Measurements from ENCODE around the gene TRIM39.

Gene TRIM39

DNA sequence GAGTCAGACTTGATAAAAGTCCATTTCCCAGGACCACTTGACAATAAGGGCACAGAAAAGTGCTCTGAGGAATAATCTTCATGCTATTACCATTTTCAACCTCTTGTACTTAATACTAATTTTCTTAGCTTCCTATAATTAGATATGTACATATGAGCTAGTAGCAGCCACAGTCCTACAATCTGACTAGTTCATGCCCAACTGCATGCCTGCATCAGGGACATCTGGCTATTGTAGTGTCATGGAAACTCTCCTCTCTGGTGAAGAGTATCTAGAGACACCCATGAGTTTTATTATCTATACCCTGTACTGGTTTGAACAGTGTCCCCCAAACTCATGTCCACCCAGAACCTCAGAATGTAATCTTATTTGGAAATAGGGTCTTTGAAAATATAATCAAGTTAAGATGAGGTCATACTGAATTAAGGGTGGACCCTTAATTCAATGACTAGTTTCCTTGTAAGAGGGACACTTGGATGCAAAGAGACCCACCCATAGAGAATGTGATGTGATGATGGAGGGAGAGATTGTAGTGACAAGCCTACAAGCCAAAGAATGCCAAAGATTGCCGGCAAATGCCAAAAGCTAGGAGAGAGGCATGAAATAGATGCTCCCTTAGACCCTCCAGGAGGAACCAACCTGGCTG lies 13.9 kb upstream of the TRIM39 start:
- H3K27me3 ChIP-seq (ENCODE audit: insufficient read depth, poor library complexity, severe bottlenecking) = no peaks in the 10 kb centered on the region
- H3K9me3 ChIP-seq (ENCODE audit: severe bottlenecking) = no peaks in the 10 kb centered on the region
- H3K36me3 ChIP-seq (ENCODE audit: low read depth) = peaks cover 47% of the 10 kb centered on the region
- no peak overlapping the region for H3K4me3 ChIP-seq (ENCODE audit: severe bottlenecking)
- ATAC-seq (ENCODE audit: low read depth) (no peak), DNase-seq (ENCODE audit: low spot score) (no peak)
- H3K27ac ChIP-seq (ENCODE audit: poor library complexity, severe bottlenecking) = no peak overlapping the region
- H3K4me1 ChIP-seq (ENCODE audit: insufficient read depth, poor library complexity, severe bottlenecking) = no peaks in the 10 kb centered on the region
- TF ChIP-seq, protein P1, sequence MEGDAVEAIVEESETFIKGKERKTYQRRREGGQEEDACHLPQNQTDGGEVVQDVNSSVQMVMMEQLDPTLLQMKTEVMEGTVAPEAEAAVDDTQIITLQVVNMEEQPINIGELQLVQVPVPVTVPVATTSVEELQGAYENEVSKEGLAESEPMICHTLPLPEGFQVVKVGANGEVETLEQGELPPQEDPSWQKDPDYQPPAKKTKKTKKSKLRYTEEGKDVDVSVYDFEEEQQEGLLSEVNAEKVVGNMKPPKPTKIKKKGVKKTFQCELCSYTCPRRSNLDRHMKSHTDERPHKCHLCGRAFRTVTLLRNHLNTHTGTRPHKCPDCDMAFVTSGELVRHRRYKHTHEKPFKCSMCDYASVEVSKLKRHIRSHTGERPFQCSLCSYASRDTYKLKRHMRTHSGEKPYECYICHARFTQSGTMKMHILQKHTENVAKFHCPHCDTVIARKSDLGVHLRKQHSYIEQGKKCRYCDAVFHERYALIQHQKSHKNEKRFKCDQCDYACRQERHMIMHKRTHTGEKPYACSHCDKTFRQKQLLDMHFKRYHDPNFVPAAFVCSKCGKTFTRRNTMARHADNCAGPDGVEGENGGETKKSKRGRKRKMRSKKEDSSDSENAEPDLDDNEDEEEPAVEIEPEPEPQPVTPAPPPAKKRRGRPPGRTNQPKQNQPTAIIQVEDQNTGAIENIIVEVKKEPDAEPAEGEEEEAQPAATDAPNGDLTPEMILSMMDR (IDR thresholded peaks at IDR 0.05; ENCODE audit: poor library complexity, severe bottlenecking) = no peak

DNA sequence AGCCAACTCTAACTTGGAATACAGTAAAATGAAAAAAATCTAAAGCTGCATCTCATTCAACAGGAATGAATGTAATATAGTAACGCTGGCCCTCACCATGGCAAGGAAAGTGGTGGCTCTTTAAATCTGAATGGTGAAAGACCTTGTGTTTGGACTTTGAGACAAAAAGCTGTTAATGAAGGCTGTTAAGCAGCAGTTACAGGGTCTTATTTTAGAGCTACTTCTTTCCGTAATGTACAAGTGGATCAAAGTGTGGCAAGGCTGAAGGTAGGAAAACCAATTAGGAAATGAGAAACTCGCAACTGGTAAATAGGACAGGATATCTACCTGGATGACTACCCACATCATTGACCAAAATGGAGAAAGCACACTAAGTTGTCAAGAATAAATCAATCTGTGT lies 11.6 kb upstream of the TRIM39 start:
- peaks cover 59% of the 10 kb centered on the region for H3K36me3 ChIP-seq (ENCODE audit: low read depth)
- DNase-seq (ENCODE audit: low spot score) (no peak), ATAC-seq (ENCODE audit: low read depth) (no peak)
- H3K27ac ChIP-seq (ENCODE audit: poor library complexity, severe bottlenecking) = no peak overlapping the region
- no peaks in the 10 kb centered on the region for H3K9me3 ChIP-seq (ENCODE audit: severe bottlenecking)
- H3K27me3 ChIP-seq (ENCODE audit: insufficient read depth, poor library complexity, severe bottlenecking) = no peaks in the 10 kb centered on the region
- no peaks in the 10 kb centered on the region for H3K4me1 ChIP-seq (ENCODE audit: insufficient read depth, poor library complexity, severe bottlenecking)
- TF ChIP-seq, protein P1 (IDR thresholded peaks at IDR 0.05; ENCODE audit: poor library complexity, severe bottlenecking) = no peak
- H3K4me3 ChIP-seq (ENCODE audit: severe bottlenecking) = no peak overlapping the region

DNA sequence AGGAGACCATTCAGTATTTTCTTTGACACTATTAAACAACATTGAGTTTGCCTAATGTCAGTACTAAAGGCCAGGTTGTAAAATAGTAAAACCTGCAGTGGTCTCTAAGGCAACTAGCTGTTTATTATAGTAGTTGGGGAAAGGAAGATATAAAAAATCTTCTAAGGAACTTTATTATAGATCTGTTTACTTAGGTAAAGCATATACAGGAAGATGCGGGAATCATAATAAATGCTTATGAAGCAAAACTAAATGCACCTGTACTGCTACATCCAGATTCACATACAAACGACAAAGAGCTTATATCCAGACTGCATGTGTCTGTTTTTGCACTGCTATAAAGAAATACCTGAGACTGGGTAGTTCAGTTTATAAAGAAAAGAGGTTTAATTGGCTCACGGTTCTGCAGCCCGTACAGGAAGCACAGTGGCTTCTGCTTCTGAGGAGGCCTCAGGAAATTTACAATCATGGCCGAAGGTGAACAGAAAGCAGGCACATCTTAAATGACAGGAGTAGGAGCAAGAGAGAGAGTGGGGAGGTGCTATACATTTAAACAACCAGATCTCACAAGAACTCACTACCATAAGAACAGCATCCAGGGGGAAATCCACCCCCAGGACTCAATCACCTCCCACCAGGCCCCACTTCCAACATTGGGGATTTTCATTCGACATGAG lies 8.7 kb upstream of the TRIM39 start:
- no peak overlapping the region for H3K27ac ChIP-seq (ENCODE audit: poor library complexity, severe bottlenecking)
- no peaks in the 10 kb centered on the region for H3K9me3 ChIP-seq (ENCODE audit: severe bottlenecking)
- H3K4me3 ChIP-seq (ENCODE audit: severe bottlenecking) = no peak overlapping the region
- peaks cover 4% of the 10 kb centered on the region for H3K4me1 ChIP-seq (ENCODE audit: insufficient read depth, poor library complexity, severe bottlenecking)
- no peak for ATAC-seq (ENCODE audit: low read depth)
- no peak for DNase-seq (ENCODE audit: low spot score)
- H3K36me3 ChIP-seq (ENCODE audit: low read depth) = peaks cover 70% of the 10 kb centered on the region
- TF ChIP-seq, protein P1 (IDR thresholded peaks at IDR 0.05; ENCODE audit: poor library complexity, severe bottlenecking) = no peak
- no peaks in the 10 kb centered on the region for H3K27me3 ChIP-seq (ENCODE audit: insufficient read depth, poor library complexity, severe bottlenecking)

DNA sequence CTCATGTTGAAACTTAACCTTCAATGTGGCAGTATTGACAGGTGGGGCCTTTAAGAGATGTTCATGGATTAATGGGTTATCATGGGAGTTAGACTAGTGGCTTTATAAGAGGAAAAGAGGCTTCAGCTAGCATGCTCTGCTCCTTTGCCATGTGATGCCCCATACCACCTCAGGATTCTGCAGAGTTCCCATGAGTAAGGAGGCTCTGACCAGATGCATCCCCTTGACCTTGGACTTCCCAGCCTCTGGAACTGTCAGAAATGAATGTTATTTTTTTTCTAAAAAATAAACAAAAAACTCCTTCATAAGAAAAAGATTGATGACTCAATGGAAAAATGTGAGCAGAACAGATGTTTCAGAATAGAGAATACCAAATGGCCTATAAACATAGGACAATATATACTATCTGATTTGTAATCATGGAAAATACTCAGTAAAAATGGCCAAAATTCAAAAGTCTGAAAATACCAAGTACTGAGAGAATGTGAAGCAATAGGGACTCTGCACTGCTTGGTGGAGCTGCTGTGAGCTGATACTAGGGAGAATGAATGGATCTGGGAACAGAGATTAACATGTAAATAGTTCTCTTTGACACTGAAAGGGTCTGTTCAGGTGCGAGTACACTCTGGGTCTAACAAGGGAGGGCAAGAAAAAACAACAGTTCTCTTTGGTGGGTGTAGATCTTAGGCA lies 7.4 kb upstream of the TRIM39 start:
- ATAC-seq (ENCODE audit: low read depth) = no peak
- no peaks in the 10 kb centered on the region for H3K27me3 ChIP-seq (ENCODE audit: insufficient read depth, poor library complexity, severe bottlenecking)
- no peak overlapping the region for H3K27ac ChIP-seq (ENCODE audit: poor library complexity, severe bottlenecking)
- no peaks in the 10 kb centered on the region for H3K9me3 ChIP-seq (ENCODE audit: severe bottlenecking)
- DNase-seq (ENCODE audit: low spot score) = no peak
- TF ChIP-seq, protein P1 (IDR thresholded peaks at IDR 0.05; ENCODE audit: poor library complexity, severe bottlenecking) = no peak
- peaks cover 17% of the 10 kb centered on the region for H3K4me1 ChIP-seq (ENCODE audit: insufficient read depth, poor library complexity, severe bottlenecking)
- H3K36me3 ChIP-seq (ENCODE audit: low read depth) = peaks cover 62% of the 10 kb centered on the region
- H3K4me3 ChIP-seq (ENCODE audit: severe bottlenecking) = no peak overlapping the region
